SK-N-SH (cell line): ENCODE data around the gene REC114. TPM values are rescaled to one million over a fixed set of nuclear protein-coding genes. Genes with fewer than 3 reads are reported as not detected.

Source experiments
- CTCF ChIA-PET: fragments of 300-600, 350-600 bp; formaldehyde crosslinking; extraction: SDS; loops from one replicate; lab custom pipeline; 2021; lab: Yijun Ruan, JAX
- POLR2A ChIA-PET: fragments of 350-600 bp; sonication (Branson Sonifier 250); formaldehyde crosslinking; extraction: SDS; loops from one replicate; lab custom pipeline; 2020; ENCODE audit warnings: antibody characterized with exemption, inconsistent platforms; lab: Yijun Ruan, JAX
- DNase-seq: peaks from one replicate; pipeline ENCODE4 v3.0.0; 2012
- H2AFZ ChIP-seq: fragments of 200-600 bp; sonication (generic); 2 replicates; pipeline ENCODE4 v1.8.1; 2016; ENCODE audit warnings: antibody characterized with exemption, mild to moderate bottlenecking, low read depth
- H3F3A ChIP-seq: fragments of 200-600 bp; sonication (generic); replicated peaks from 2 replicates; pipeline ENCODE3; 2016; ENCODE audit warnings: antibody characterized with exemption, mild to moderate bottlenecking; ENCODE audit not compliant: insufficient read depth
- H3K27ac ChIP-seq, 2 experiments: fragments of 200-500 bp in 1 of 2; fragments of 200-600 bp in 1 of 2; sonication (Bioruptor generic) in 1 of 2; sonication (generic), shearing (Covaris generic) in 1 of 2; 2 replicates each; pipeline versions ENCODE4 v1.5.1 to v1.6.1; 2014 to 2016; ENCODE audit warnings: low read depth in 2 of 2, inconsistent platforms in 1 of 2, low read length in 1 of 2, mild to moderate bottlenecking in 1 of 2, mixed read lengths in 1 of 2
- H3K27me3 ChIP-seq: fragments of 200-600 bp; sonication (generic), shearing (Covaris generic); 2 replicates; pipeline ENCODE4 v1.6.1; 2016; ENCODE audit warnings: mixed run types; ENCODE audit not compliant: insufficient read depth
- H3K36me3 ChIP-seq, 2 experiments: fragments of 200-500 bp in 1 of 2; fragments of 200-600 bp in 1 of 2; sonication (Bioruptor generic) in 1 of 2; sonication (generic) in 1 of 2; replicated peaks in 1 of 2; 2 replicates each; pipeline versions ENCODE3 to v1.5.1; 2014 to 2016; ENCODE audit warnings: low read length in 1 of 2, mild to moderate bottlenecking in 1 of 2; ENCODE audit not compliant: insufficient read depth in 2 of 2, control insufficient read depth in 1 of 2
- H3K4me1 ChIP-seq, 2 experiments: fragments of 200-500 bp in 1 of 2; fragments of 200-600 bp in 1 of 2; sonication (Bioruptor generic) in 1 of 2; sonication (generic), shearing (Covaris generic) in 1 of 2; 2 replicates each; pipeline versions ENCODE4 v1.5.1 to v1.6.1; 2014 to 2016; ENCODE audit warnings: low read depth in 1 of 2, low read length in 1 of 2, mixed run types in 1 of 2; ENCODE audit not compliant: insufficient read depth in 2 of 2, control insufficient read depth in 1 of 2
- H3K4me2 ChIP-seq: fragments of 200-600 bp; sonication (generic), shearing (Covaris generic); 2 replicates; pipeline ENCODE4 v1.6.1; 2017; ENCODE audit warnings: mixed run types
- H3K4me3 ChIP-seq, 2 experiments: fragments of 200-500 bp in 1 of 2; fragments of 200-600 bp in 1 of 2; sonication (Bioruptor generic) in 1 of 2; sonication (generic), shearing (Covaris generic) in 1 of 2; 2 replicates each; pipeline versions ENCODE4 v1.5.1 to v1.8.1; 2014 to 2016; ENCODE audit warnings: low read depth in 2 of 2, inconsistent platforms in 1 of 2, low read length in 1 of 2, mild to moderate bottlenecking in 1 of 2, mixed read lengths in 1 of 2, moderate library complexity in 1 of 2
- H3K79me2 ChIP-seq: fragments of 200-600 bp; sonication (generic); 2 replicates; pipeline ENCODE4 v1.8.1; 2017; ENCODE audit warnings: mild to moderate bottlenecking; ENCODE audit not compliant: insufficient read depth
- H3K9ac ChIP-seq: fragments of 200-600 bp; sonication (generic); 2 replicates; pipeline ENCODE4 v1.6.1; 2017; ENCODE audit warnings: mixed run types
- H3K9me2 ChIP-seq: fragments of 200-600 bp; sonication (generic); 2 replicates; pipeline ENCODE4 v1.6.1; 2017; ENCODE audit warnings: mixed run types
- H3K9me3 ChIP-seq: fragments of 200-600 bp; sonication (generic); 2 replicates; pipeline ENCODE4 v1.6.1; 2017; ENCODE audit warnings: mixed run types, mild to moderate bottlenecking, moderate library complexity
- H4K20me1 ChIP-seq: fragments of 200-600 bp; sonication (generic); 2 replicates; pipeline ENCODE4 v1.6.1; 2017; ENCODE audit warnings: mild to moderate bottlenecking, mixed run types; ENCODE audit not compliant: insufficient read depth
- ELF1 ChIP-seq: IDR thresholded peaks from 2 replicates; pipeline ENCODE4 v1.4.0; 2012
- JUND ChIP-seq: IDR thresholded peaks from 2 replicates; pipeline ENCODE4 v1.4.0; 2012
- MEF2A ChIP-seq: IDR thresholded peaks from 2 replicates; pipeline ENCODE4 v1.4.0; 2012; ENCODE audit warnings: low read depth, borderline replicate concordance
- NRF1 ChIP-seq: IDR thresholded peaks from 2 replicates; pipeline ENCODE4 v1.6.1; 2012; ENCODE audit warnings: low read depth, mild to moderate bottlenecking, low read length
- SIN3A ChIP-seq: IDR thresholded peaks from 2 replicates; pipeline ENCODE4 v1.6.1; 2012; ENCODE audit warnings: low read depth, mild to moderate bottlenecking, low read length, moderate library complexity, borderline replicate concordance
- YY1 ChIP-seq: IDR thresholded peaks from 2 replicates; pipeline ENCODE4 v1.4.0; 2012; ENCODE audit warnings: low read depth, mild to moderate bottlenecking
- WGBS: methylation state at CpG from one replicate; pipeline ENCODE4 v1.1.6; 2017; ENCODE audit warnings: low lambda C conversion rate; 5-methylcytosine and 5-hydroxymethylcytosine counted together
- polyA plus RNA-seq, 3 experiments: library from polyadenylated mRNA; depleted of rRNA; stranded (reverse); fragments of >200 nt; gene quantifications; 2 replicates each; pipeline ENCODE4 v1.2.3, GENCODE V29; 2012
- TF ChIP-seq, protein P1 (sequence below): IDR thresholded peaks from 2 replicates; pipeline ENCODE4; 2012
- TF ChIP-seq, protein P2 (sequence below): IDR thresholded peaks from 2 replicates; pipeline ENCODE4 v1.6.1; 2012; ENCODE audit warnings: mild to moderate bottlenecking, low read depth, low read length, moderate library complexity

Gene REC114
- polyA plus RNA-seq, 1 of the 3 experiments (the other 2 are of a cell fraction): not detected

DNA sequence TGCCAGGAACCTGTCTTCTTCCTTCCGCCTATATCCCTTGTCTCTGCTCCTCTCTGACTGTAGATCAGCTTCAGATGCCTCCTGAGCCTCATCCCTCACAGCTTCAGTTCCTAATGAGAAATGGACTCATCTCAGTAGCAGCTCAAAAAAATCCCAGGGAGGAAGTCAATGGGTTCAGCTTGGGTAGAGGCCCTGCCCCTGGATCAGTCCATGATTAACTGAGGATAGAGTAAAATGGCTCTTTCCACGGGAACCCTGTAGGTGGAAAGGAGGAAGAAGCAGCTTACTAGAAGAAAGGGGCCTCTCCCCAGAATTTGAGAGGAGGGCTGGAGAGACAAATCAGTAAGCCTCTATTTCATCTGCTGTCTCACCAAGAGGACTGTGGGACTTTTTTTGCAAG is 47.3 kb upstream of the REC114 start:
- POLR2A ChIA-PET: no interaction called here
- WGBS: 56% methylated on average over 2 of the region's 2 CpGs
- TF ChIP-seq SIN3A: no peak
- TF ChIP-seq ELF1: no peak
- TF ChIP-seq, protein P1, sequence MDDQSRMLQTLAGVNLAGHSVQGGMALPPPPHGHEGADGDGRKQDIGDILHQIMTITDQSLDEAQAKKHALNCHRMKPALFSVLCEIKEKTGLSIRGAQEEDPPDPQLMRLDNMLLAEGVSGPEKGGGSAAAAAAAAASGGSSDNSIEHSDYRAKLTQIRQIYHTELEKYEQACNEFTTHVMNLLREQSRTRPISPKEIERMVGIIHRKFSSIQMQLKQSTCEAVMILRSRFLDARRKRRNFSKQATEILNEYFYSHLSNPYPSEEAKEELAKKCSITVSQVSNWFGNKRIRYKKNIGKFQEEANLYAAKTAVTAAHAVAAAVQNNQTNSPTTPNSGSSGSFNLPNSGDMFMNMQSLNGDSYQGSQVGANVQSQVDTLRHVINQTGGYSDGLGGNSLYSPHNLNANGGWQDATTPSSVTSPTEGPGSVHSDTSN: no peak
- TF ChIP-seq, all 33 proteins: peak for 0

DNA sequence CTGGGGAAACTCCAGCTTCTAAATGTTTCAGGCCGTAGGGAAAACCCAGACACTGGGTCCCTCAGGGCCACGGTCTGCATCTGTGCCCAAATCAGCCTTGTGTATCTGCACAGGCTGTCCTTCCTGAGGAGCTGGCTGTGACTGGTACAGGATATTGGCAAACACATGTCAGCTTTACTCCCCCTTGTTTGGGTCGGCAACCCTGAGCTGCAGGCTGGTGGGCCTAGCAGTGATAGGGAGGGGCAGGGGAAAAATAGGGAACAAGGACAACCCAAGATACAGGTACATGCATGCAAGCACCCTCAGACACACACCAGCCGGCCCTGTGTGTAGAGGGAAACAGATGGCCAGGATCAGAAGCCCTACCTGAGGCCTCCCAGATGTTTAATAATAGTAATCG is 45.5 kb upstream of the REC114 start:
- peak; percentile 36 for DNase-seq
- WGBS: 19% methylated on average over 4 of the region's 5 CpGs
- no peaks in the 10 kb centered on the region for H3K9me3 ChIP-seq
- H3K9me2 ChIP-seq: no peaks in the 10 kb centered on the region
- no peak overlapping the region for H3K27ac ChIP-seq
- no peak overlapping the region for H2AFZ ChIP-seq
- no peaks in the 10 kb centered on the region for H3K36me3 ChIP-seq
- no peak overlapping the region for H3K9ac ChIP-seq
- H4K20me1 ChIP-seq: no peaks in the 10 kb centered on the region
- no peak overlapping the region for H3K4me2 ChIP-seq
- H3K4me3 ChIP-seq: no peak overlapping the region
- H3K27me3 ChIP-seq: no peaks in the 10 kb centered on the region
- H3F3A ChIP-seq: no peaks in the 10 kb centered on the region
- POLR2A ChIA-PET: no interaction called here
- H3K79me2 ChIP-seq: no peaks in the 10 kb centered on the region
- TF ChIP-seq NRF1: no peak
- TF ChIP-seq MEF2A: no peak
- TF ChIP-seq YY1: no peak
- TF ChIP-seq JUND: no peak
- TF ChIP-seq, protein P2, sequence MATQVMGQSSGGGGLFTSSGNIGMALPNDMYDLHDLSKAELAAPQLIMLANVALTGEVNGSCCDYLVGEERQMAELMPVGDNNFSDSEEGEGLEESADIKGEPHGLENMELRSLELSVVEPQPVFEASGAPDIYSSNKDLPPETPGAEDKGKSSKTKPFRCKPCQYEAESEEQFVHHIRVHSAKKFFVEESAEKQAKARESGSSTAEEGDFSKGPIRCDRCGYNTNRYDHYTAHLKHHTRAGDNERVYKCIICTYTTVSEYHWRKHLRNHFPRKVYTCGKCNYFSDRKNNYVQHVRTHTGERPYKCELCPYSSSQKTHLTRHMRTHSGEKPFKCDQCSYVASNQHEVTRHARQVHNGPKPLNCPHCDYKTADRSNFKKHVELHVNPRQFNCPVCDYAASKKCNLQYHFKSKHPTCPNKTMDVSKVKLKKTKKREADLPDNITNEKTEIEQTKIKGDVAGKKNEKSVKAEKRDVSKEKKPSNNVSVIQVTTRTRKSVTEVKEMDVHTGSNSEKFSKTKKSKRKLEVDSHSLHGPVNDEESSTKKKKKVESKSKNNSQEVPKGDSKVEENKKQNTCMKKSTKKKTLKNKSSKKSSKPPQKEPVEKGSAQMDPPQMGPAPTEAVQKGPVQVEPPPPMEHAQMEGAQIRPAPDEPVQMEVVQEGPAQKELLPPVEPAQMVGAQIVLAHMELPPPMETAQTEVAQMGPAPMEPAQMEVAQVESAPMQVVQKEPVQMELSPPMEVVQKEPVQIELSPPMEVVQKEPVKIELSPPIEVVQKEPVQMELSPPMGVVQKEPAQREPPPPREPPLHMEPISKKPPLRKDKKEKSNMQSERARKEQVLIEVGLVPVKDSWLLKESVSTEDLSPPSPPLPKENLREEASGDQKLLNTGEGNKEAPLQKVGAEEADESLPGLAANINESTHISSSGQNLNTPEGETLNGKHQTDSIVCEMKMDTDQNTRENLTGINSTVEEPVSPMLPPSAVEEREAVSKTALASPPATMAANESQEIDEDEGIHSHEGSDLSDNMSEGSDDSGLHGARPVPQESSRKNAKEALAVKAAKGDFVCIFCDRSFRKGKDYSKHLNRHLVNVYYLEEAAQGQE: no peak
- peaks cover 0 to 12% of the 10 kb centered on the region in 2 experiments; a peak in 1 of 4 replicates for H3K4me1 ChIP-seq
- CTCF ChIA-PET: interaction anchor here (0.9 kb wide), 1 partner anchor 302 kb away, joined by 3 read pairs; no protein-coding TSS in a partner anchor

More for the DNA sequence above, 47.3 kb upstream of the REC114 start:
- no peaks in the 10 kb centered on the region for H3K9me2 ChIP-seq
- H3K36me3 ChIP-seq: no peaks in the 10 kb centered on the region
- H2AFZ ChIP-seq: no peak overlapping the region
- CTCF ChIA-PET: no interaction called here
- no peak for DNase-seq
- no peaks in the 10 kb centered on the region for H3K27me3 ChIP-seq
- no peak overlapping the region for H3K9ac ChIP-seq
- H3K27ac ChIP-seq: no peak overlapping the region
- H3K4me3 ChIP-seq: no peak overlapping the region
- no peaks in the 10 kb centered on the region for H4K20me1 ChIP-seq
- H3K4me1 ChIP-seq: peaks cover 0 to 12% of the 10 kb centered on the region in 2 experiments; a peak in 1 of 4 replicates
- no peaks in the 10 kb centered on the region for H3K79me2 ChIP-seq
- no peaks in the 10 kb centered on the region for H3F3A ChIP-seq
- no peak overlapping the region for H3K4me2 ChIP-seq
- H3K9me3 ChIP-seq: no peaks in the 10 kb centered on the region
